ENCODE data around the gene IKZF5. TPM values are rescaled to one million over a fixed set of nuclear protein-coding genes. Genes with fewer than 3 reads are reported as not detected.

The IKZF5 gene
- total RNA-seq, 2 experiments from 2014 or later: 3.7 to 15.8 TPM

GRCh38 chr10:123034332-123034731 lies 25.7 kb upstream of the IKZF5 start:
- no TSS peak for BruUV-seq (replicated peaks)

GRCh38 chr10:123031124-123031523 lies 22.5 kb upstream of the IKZF5 start:
- H3K36me3 ChIP-seq (ENCODE audit: insufficient read depth, low read length): no peaks in the 10 kb centered on the region
- no peaks in the 10 kb centered on the region for H3K4me1 ChIP-seq (ENCODE audit: insufficient read depth, low read length, poor library complexity, severe bottlenecking)
- no peaks in the 10 kb centered on the region for H3K9me3 ChIP-seq (ENCODE audit: low read length)
- H4K20me1 ChIP-seq (ENCODE audit: insufficient read depth, low read length): no peaks in the 10 kb centered on the region; the same call in 1 of the 2 replicates
- ChIA-PET POLR2A (interaction anchor here (0.7 to 1.9 kb wide), 2 partner anchors 9 to 34 kb away, joined by 4 to 6 read pairs; no protein-coding TSS in a partner anchor), CTCF (ENCODE audit: unreplicated experiment) (no interaction called here)
- intact Hi-C loops (cut with micrococcal nuclease; ENCODE audit: unreplicated experiment): no loop called here
- H2AFZ ChIP-seq (ENCODE audit: low read length): no peak overlapping the region
- DNase-seq (ENCODE audit: low spot score): no peak
- no peaks in the 10 kb centered on the region for H3K79me2 ChIP-seq (ENCODE audit: insufficient read depth, low read depth, low read length)
- H3K9me2 ChIP-seq (ENCODE audit: insufficient read depth, low read length): no peaks in the 10 kb centered on the region
- no TSS peak for BruUV-seq (replicated peaks)
- TF ChIP-seq CTCF (conservative IDR thresholded peaks at IDR 0.05; ENCODE audit: low read length) (no peak), EZH2phosphoT487 (IDR thresholded peaks at IDR 0.05; ENCODE audit: borderline replicate concordance, low read depth, low read length) (no peak)
- H3K4me3 ChIP-seq (ENCODE audit: low read depth, low read length, poor library complexity, severe bottlenecking): no peak overlapping the region
- no peak overlapping the region for H3K4me2 ChIP-seq (ENCODE audit: low read length)
- H3K27ac ChIP-seq (ENCODE audit: low read depth, low read length, poor library complexity, severe bottlenecking): no peak overlapping the region

More at GRCh38 chr10:123034332-123034731, 25.7 kb upstream of the IKZF5 start:
- Histone ChIP-seq H2AFZ (ENCODE audit: low read length) (no peak overlapping the region), H3K4me2 (ENCODE audit: low read length) (no peak overlapping the region), H3K9me3 (ENCODE audit: low read length) (no peaks in the 10 kb centered on the region), H4K20me1 (ENCODE audit: insufficient read depth, low read length) (no peaks in the 10 kb centered on the region; the same call in 1 of the 2 replicates), H3K4me1 (ENCODE audit: insufficient read depth, low read length, poor library complexity, severe bottlenecking) (no peaks in the 10 kb centered on the region), H3K36me3 (ENCODE audit: insufficient read depth, low read length) (no peaks in the 10 kb centered on the region), H3K27ac (ENCODE audit: low read depth, low read length, poor library complexity, severe bottlenecking) (no peak overlapping the region), H3K79me2 (ENCODE audit: insufficient read depth, low read depth, low read length) (no peaks in the 10 kb centered on the region), H3K4me3 (ENCODE audit: low read depth, low read length, poor library complexity, severe bottlenecking) (no peak overlapping the region), H3K9me2 (ENCODE audit: insufficient read depth, low read length) (no peaks in the 10 kb centered on the region)
- intact Hi-C loops (cut with micrococcal nuclease; ENCODE audit: unreplicated experiment): no loop called here
- POLR2A ChIA-PET: no interaction called here
- TF ChIP-seq EZH2phosphoT487 (IDR thresholded peaks at IDR 0.05; ENCODE audit: borderline replicate concordance, low read depth, low read length) (no peak), CTCF (conservative IDR thresholded peaks at IDR 0.05; ENCODE audit: low read length) (no peak)
- CTCF ChIA-PET (ENCODE audit: unreplicated experiment): no interaction called here
- DNase-seq (ENCODE audit: low spot score): no peak

- no peak overlapping the region for H2AFZ ChIP-seq (ENCODE audit: low read length)
- no peaks in the 10 kb centered on the region for H3K9me2 ChIP-seq (ENCODE audit: insufficient read depth, low read length)
- CTCF ChIA-PET (ENCODE audit: unreplicated experiment): no interaction called here
- no peaks in the 10 kb centered on the region for H3K36me3 ChIP-seq (ENCODE audit: insufficient read depth, low read length)
- no peak for DNase-seq (ENCODE audit: low spot score)
- BruUV-seq (replicated peaks): no TSS peak
- TF ChIP-seq EZH2phosphoT487 (IDR thresholded peaks at IDR 0.05; ENCODE audit: borderline replicate concordance, low read depth, low read length) (no peak), CTCF (conservative IDR thresholded peaks at IDR 0.05; ENCODE audit: low read length) (no peak)
- intact Hi-C loops (cut with micrococcal nuclease; ENCODE audit: unreplicated experiment): no loop called here
- no peak overlapping the region for H3K27ac ChIP-seq (ENCODE audit: low read depth, low read length, poor library complexity, severe bottlenecking)
- no peaks in the 10 kb centered on the region for H3K4me1 ChIP-seq (ENCODE audit: insufficient read depth, low read length, poor library complexity, severe bottlenecking)
- H3K9me3 ChIP-seq (ENCODE audit: low read length): no peaks in the 10 kb centered on the region
- H3K4me2 ChIP-seq (ENCODE audit: low read length): no peak overlapping the region
- H3K4me3 ChIP-seq (ENCODE audit: low read depth, low read length, poor library complexity, severe bottlenecking): no peak overlapping the region
- POLR2A ChIA-PET: interaction anchor here (0.5 kb wide), 1 partner anchor 380 kb away, joined by 3 read pairs; no protein-coding TSS in a partner anchor
- no peaks in the 10 kb centered on the region for H3K79me2 ChIP-seq (ENCODE audit: insufficient read depth, low read depth, low read length)
- H4K20me1 ChIP-seq (ENCODE audit: insufficient read depth, low read length): no peaks in the 10 kb centered on the region; the same call in 1 of the 2 replicates
These were observed 19.3 kb upstream of the IKZF5 start for GRCh38 chr10:123027861-123028260.

Data from OCI-LY7 (cell line).